Measurements from ENCODE around the gene EFCAB11.

DNA sequence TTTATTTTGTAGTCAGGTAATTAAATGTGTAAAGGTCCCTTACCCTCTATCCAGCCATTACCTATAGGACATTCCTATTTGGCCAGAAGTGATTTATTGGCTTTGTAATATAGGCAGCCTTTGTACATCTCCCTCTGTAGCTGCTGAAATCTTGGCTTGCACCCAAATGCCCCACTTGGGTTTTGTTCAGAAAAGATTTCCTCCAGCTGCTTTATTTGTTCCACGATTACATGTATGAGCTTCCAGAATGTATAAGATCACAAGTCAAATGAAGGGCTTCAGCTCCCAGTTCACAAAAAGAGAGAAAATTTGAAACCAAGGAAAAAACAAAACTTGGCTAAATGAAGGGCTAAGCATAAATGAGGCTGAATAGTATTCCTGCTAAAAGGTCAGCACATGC is 103.4 kb downstream of the EFCAB11 start:
- TF ChIP-seq, protein P1, sequence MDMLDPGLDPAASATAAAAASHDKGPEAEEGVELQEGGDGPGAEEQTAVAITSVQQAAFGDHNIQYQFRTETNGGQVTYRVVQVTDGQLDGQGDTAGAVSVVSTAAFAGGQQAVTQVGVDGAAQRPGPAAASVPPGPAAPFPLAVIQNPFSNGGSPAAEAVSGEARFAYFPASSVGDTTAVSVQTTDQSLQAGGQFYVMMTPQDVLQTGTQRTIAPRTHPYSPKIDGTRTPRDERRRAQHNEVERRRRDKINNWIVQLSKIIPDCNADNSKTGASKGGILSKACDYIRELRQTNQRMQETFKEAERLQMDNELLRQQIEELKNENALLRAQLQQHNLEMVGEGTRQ (IDR thresholded peaks at IDR 0.05; ENCODE audit: low read length) = no peak
- TF ChIP-seq, protein P2, sequence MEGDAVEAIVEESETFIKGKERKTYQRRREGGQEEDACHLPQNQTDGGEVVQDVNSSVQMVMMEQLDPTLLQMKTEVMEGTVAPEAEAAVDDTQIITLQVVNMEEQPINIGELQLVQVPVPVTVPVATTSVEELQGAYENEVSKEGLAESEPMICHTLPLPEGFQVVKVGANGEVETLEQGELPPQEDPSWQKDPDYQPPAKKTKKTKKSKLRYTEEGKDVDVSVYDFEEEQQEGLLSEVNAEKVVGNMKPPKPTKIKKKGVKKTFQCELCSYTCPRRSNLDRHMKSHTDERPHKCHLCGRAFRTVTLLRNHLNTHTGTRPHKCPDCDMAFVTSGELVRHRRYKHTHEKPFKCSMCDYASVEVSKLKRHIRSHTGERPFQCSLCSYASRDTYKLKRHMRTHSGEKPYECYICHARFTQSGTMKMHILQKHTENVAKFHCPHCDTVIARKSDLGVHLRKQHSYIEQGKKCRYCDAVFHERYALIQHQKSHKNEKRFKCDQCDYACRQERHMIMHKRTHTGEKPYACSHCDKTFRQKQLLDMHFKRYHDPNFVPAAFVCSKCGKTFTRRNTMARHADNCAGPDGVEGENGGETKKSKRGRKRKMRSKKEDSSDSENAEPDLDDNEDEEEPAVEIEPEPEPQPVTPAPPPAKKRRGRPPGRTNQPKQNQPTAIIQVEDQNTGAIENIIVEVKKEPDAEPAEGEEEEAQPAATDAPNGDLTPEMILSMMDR (IDR thresholded peaks at IDR 0.05; ENCODE audit: control extremely low read depth in 1 of 3, insufficient read depth in 1 of 3, low read depth in 1 of 3, low read length in 3 of 3) = no peak
- no peak for TF ChIP-seq FOSL1 (IDR thresholded peaks at IDR 0.05; ENCODE audit: insufficient read depth, low read depth, low read length)
- TF ChIP-seq POLR2AphosphoS5 (IDR thresholded peaks at IDR 0.05; ENCODE audit: low read depth, low read length) = no peak
- no peak for TF ChIP-seq YY1 (IDR thresholded peaks at IDR 0.05; ENCODE audit: low read depth, low read length)
